ENCODE data around the gene TNIK. TPM values are rescaled to one million over a fixed set of nuclear protein-coding genes. Genes with fewer than 3 reads are reported as not detected.
A peak's percentile ranks its signal among the peaks of the same experiment; 100 is the strongest.

Gene TNIK
- total RNA-seq, 1 donor from 2014 or later = 33.9 TPM

- DNase-seq (ENCODE audit: low spot score) = no peak
Measured at GRCh38 chr3:171092467-171092911, 367.7 kb downstream of the TNIK start.

DNA sequence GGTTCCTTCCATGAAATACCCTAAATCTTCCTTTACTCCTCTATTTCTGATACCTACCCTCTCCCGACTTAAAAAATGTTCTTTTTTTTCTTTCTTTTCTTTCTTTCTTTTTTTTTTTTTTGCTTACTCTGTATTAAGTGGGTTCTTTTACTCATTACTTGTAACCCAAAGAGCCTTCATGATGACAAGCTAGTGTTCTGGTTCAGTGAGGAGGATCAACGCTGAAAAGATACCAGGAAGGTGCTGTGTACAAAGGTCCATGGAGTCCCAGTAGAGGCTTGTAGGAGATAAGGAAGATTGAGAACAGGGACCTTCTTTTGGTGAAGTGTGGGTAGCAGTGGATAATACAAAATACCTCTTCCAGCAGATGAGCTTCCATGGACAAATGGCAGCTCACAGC lies 369.9 kb downstream of the TNIK start:
- no peak for DNase-seq (ENCODE audit: low spot score)

DNA sequence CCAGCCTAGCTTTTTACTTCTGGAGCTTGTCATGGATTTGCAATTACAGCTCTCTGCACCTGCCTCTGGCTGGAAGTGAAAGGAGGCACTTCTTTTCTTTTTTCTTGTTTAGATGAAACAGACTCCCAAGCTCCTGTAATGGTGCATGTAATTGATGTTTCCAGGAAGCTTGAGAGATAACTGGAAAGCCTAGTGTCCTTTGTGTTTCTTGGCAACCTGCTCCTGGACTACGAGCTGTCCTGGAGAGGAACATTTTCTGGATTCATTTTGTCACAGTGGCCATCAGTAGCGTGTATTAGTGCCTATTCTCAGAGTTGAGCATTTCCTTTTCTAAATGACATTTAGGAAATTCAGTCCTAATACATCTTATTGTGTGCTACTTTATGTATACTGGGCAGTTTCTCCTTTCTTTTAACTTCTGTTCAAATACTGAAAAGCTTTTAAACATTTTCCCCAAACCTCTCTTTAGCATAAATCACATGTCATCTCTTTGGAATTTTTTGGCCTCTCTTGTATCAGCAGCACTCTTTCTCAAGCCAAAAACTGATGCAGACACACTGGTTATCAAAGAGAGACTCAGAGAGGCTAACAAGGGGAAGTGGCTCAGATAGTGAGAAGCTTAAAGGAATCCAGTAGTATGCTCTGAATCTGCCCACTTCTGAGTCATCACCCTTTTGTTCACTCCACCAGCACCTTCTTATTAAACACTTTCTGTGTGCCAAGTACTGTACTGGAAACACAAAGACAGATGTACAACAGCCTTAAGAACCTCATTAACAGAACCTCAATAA lies 371.0 kb downstream of the TNIK start:
- DNase-seq (ENCODE audit: low spot score) = no peak

GRCh38 chr3:171088496-171088895 lies 371.7 kb downstream of the TNIK start:
- DNase-seq (ENCODE audit: low spot score) = no peak

- DNase-seq (ENCODE audit: low spot score) = no peak
Measured at GRCh38 chr3:171086914-171087313, 373.3 kb downstream of the TNIK start.

- DNase-seq (ENCODE audit: low spot score) = no peak
Measured at GRCh38 chr3:171077261-171077660, 382.9 kb downstream of the TNIK start.

DNA sequence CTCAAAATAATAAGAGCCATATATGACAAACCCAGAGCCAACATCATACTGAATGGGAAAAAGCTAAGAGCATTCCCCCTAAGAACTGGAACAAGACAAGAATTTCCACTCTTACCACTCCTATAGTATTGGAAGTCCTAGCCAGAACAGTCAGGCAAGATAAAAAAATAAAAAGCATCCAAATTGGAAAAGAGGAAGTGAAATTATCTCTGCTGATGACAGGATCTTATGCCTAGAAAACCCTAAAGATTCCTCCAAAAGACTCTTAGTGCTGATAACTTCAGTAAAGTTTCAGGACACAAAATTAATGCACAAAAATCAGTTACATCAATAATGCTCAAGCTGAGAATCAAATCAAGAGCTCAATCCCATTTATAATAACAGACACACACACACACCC lies 387.8 kb downstream of the TNIK start:
- no peak for DNase-seq (ENCODE audit: low spot score)

DNA sequence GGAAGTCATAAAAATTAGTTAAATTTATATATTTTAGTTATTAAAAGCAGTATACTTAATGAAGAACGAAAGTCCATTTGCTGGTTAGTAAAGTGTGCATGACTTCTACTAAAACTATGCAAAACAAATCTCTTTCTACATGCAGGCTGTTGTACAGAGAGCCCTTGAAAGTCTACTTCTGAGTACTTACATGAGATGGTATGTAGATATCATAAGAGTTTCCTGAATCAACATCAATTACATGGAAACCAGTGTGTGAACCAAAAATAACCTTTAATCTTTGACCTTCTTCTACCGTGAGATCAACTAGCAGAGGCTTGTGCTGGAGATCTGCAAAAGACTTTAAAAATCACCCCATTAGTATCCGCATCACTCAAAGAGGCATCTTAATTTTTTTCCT lies 391.5 kb downstream of the TNIK start:
- DNase-seq (ENCODE audit: low spot score) = no peak

- no peak for DNase-seq (ENCODE audit: low spot score)
Measured at GRCh38 chr3:171066206-171066605, 394.0 kb downstream of the TNIK start.

GRCh38 chr3:171065732-171066131 lies 394.5 kb downstream of the TNIK start:
- no peak for DNase-seq (ENCODE audit: low spot score)

DNA sequence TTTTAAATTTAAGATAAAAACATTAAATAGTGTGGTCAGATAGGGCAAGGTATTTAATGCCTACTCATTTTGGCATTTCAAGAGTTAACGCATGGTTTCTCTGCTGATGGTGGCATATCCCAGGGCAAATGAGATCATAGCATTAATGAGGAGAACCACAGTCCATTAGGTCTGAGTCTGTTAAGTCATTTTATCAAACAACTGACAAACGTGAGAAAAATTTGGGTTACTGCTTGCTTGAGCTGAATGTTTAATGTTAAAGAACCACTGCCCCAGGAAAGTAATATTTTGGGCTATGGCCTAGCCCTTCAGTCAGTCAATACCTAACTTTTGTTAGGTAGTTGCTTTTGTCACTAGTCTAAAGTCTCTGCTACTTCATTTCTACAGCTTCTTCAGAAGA lies 395.7 kb downstream of the TNIK start:
- DNase-seq (ENCODE audit: low spot score) = no peak

GRCh38 chr3:171061749-171062148 lies 398.5 kb downstream of the TNIK start:
- no peak for DNase-seq (ENCODE audit: low spot score)

- no peak for DNase-seq (ENCODE audit: low spot score)
Measured at GRCh38 chr3:171059978-171060377, 400.2 kb downstream of the TNIK start.

DNA sequence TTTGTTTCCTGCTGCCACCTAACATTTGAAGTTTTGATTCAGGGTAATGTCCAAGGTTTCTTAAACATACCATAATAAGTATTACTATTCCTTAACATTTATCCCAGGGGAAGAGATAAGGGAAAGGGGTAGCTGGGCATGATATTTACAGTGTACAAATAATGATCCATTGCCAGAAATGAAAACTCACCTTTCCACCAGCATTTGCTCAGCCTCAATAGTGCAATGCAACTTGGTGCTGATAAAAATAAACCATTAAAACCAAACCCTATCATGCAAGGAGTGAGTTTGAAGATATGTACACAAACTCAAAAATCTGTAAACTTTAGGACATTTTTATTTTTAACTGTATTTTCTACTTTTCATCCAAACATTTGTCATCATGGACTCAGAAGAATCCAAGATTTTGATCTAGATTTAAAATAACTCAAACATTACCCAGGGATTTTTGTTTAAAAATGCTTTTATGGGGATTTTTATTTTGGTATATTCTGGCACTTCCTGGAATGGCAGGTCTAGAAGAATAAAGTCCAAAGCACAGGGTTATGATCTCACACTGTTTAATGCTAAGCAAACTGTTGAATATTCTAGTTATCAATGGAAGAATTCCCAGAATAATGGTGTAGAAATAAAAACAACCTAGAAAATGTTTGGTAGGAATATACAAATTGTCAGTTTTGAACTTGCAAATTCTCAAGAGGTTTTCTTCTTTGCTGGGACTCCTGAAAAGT lies 401.2 kb downstream of the TNIK start:
- DNase-seq (ENCODE audit: low spot score) = no peak

DNA sequence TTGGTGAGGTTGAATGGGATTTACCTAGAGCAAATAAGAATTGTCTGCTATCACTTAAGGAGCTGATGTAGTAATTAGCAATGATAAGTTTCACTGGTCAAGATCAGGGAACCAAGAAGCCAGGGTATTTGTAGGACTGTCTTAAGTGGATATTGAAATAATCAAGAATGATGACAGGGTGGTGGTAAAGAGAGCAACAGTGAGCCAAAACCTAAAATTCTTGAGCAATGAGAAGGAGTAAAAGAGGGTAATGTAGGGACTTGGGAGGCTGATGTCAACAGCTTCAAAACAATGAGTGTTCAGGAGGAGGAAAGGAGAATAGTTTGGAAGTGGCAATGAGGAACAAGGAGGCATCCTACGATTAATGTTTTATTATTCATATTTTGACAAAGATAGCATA lies 402.1 kb downstream of the TNIK start:
- DNase-seq (ENCODE audit: low spot score) = no peak

DNA sequence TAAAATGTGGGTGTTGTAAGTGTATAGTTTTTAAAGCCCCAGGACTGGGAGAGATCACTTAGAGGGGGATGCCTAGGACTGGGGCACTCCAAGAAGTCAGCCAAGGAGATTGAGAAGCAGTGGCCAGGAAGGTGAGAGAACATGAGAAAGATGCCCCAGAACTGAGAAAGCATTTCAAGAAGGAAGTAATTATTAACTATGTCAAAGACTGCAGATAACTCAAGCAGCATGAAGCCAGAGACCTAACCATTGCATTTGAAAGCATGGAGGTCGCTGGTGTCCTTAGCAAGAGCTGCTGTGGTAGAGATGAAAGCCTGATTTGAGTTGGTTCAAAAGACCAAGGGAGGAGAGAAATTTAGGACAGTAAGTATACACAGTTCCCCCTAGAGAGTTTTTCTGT lies 403.1 kb downstream of the TNIK start:
- no peak for DNase-seq (ENCODE audit: low spot score)

GRCh38 chr3:171056528-171056927 lies 403.7 kb downstream of the TNIK start:
- no peak for DNase-seq (ENCODE audit: low spot score)

DNA sequence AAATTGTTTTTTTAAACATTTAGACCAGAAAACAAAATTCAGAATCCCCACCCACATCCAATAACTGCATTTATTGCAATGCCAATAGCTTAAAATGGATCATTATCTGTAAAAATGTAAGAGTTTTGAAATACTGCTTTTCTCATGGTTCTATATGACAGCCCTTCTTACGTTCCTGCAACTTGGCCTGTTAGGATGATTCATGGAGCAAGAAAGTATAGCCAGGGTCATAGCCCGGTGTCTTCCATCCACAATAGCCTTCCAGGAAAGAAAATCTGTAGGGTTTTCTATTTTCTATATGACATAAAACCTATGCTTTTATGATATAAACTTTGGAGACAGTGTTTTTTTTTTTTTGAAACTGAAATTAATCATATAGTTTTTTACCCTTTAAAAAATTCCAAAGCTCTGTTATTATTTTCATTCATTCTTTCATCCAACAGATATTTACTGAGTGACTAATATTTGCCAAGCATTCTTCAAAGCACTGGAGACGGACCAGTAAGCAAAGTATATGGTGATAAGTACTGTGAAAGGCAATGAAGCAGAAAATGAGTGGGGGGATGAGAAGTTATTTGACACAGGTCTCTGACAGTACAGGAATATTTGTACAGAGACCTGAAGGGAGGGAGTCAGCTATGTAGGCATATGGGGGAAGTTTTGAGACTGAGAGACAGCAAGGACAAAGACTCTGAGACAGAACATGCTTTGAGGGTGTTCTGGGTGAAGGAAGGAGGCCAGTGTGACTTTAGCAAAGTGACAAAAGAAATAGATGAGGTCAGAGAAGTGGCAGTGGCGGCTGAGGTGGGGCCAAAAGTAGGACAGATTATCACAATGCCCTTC lies 404.6 kb downstream of the TNIK start:
- no peak for DNase-seq (ENCODE audit: low spot score)

GRCh38 chr3:171054921-171055320 lies 405.3 kb downstream of the TNIK start:
- no peak for DNase-seq (ENCODE audit: low spot score)

DNA sequence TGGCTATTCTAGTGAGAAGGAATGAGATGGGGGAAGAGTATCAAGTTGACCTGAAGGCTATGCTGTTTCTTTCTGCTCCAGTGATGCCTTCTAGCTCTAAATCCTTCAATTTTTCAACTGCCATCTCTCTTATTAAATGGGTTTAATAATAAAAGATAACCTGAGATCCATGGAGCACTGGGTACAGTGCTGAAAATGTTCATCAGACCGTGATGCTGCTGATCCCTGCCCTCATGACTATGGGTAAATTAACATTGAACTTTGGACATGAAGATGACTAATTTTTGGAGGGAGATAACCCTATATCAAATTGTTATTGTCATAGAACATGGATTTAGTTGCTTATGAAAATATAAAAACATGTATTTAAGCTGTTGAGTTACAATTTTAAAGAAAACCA lies 406.0 kb downstream of the TNIK start:
- DNase-seq (ENCODE audit: low spot score) = no peak

DNA sequence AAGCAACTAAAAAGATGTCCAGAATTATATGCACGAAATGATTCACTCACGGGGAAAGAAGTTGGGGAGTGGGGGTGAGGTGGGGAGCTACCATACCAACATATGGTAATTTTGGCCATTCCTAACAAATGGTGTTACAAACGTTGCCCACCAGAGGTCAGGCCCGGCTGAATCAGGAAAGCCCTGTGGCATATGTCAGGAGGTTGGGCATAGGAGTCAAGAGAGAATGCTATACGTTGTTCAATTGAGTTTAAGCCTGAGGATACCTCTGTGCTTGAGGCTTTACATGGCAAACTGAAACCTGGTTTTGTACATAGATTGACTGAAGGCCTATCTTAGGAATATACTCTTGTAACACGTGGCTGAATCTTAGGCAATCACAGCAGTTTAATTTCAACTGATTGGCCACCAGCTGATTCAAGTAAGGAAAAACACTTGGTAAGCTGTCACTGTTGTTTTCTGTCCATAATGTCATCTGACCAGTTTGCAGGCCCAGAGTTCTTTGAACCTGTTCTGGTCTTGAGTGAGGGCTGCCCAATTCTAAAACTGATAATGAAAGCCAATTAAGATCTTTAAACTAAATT lies 410.3 kb downstream of the TNIK start:
- DNase-seq (ENCODE audit: low spot score) = peak; percentile 20

GRCh38 chr3:171046760-171047159 lies 413.4 kb downstream of the TNIK start:
- no peak for DNase-seq (ENCODE audit: low spot score)
